Measurements from ENCODE around the gene ARPC2. TPM values are rescaled to one million over a fixed set of nuclear protein-coding genes. Genes with fewer than 3 reads are reported as not detected.
A peak's percentile ranks its signal among the peaks of the same experiment; 100 is the strongest.

ARPC2 gene
- total and polyA plus RNA-seq, 2 experiments from 2014 or later = 312 to 436 TPM

DNA sequence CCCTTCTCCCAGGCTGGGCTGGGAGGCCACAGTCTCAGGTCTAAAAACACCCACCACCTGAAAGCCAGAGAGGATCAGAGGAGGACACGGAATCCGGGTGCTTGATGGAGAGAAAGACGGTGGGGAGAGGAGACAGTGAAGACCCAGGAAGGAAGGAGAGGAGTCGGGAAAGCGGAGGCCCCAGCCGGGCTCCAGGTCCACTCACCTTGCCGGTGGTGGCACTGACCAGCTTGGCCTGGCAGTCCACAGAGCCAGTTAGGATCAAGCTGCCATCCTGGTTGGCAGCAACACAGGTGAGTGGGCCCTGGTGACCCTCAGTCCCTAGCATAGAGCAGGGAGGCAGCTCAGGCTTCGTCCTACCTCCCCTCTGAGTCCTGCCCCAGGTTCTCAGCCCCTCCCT is 48.6 kb downstream of the ARPC2 start:
- Histone ChIP-seq H3K4me3 (no peak overlapping the region), H4K20me1 (ENCODE audit: insufficient read depth, poor library complexity, severe bottlenecking) (peaks cover 7% of the 10 kb centered on the region), H3K9me2 (replicated peaks; ENCODE audit: insufficient read depth) (no peaks in the 10 kb centered on the region), H3K27me3 (no peaks in the 10 kb centered on the region), H3K4me2 (no peak overlapping the region), H3K79me2 (peaks cover 32% of the 10 kb centered on the region), H3K27ac (peak overlapping the region; percentile 92), H3K9me3 (ENCODE audit: low read depth) (no peaks in the 10 kb centered on the region), H3K36me3 (replicated peaks; ENCODE audit: insufficient read depth, low read depth) (no peaks in the 10 kb centered on the region), H3K4me1 (ENCODE audit: insufficient read depth) (peaks cover 42% of the 10 kb centered on the region), H2AFZ (no peak overlapping the region)
- TF ChIP-seq EZH2 (IDR thresholded peaks at IDR 0.05; ENCODE audit: borderline replicate concordance) = no peak
- TF ChIP-seq, protein P1, sequence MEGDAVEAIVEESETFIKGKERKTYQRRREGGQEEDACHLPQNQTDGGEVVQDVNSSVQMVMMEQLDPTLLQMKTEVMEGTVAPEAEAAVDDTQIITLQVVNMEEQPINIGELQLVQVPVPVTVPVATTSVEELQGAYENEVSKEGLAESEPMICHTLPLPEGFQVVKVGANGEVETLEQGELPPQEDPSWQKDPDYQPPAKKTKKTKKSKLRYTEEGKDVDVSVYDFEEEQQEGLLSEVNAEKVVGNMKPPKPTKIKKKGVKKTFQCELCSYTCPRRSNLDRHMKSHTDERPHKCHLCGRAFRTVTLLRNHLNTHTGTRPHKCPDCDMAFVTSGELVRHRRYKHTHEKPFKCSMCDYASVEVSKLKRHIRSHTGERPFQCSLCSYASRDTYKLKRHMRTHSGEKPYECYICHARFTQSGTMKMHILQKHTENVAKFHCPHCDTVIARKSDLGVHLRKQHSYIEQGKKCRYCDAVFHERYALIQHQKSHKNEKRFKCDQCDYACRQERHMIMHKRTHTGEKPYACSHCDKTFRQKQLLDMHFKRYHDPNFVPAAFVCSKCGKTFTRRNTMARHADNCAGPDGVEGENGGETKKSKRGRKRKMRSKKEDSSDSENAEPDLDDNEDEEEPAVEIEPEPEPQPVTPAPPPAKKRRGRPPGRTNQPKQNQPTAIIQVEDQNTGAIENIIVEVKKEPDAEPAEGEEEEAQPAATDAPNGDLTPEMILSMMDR (IDR thresholded peaks at IDR 0.05; ENCODE audit: poor library complexity) = no peak
- no peak for TF ChIP-seq EZH2phosphoT487 (IDR thresholded peaks at IDR 0.05; ENCODE audit: low read depth, severe bottlenecking, unreplicated experiment)
- WGBS (ENCODE audit: low lambda C conversion rate, missing lambda C conversion rate) = 98% methylated on average over 8 of the region's 8 CpGs
- no peak for DNase-seq (ENCODE audit: low spot score)

DNA sequence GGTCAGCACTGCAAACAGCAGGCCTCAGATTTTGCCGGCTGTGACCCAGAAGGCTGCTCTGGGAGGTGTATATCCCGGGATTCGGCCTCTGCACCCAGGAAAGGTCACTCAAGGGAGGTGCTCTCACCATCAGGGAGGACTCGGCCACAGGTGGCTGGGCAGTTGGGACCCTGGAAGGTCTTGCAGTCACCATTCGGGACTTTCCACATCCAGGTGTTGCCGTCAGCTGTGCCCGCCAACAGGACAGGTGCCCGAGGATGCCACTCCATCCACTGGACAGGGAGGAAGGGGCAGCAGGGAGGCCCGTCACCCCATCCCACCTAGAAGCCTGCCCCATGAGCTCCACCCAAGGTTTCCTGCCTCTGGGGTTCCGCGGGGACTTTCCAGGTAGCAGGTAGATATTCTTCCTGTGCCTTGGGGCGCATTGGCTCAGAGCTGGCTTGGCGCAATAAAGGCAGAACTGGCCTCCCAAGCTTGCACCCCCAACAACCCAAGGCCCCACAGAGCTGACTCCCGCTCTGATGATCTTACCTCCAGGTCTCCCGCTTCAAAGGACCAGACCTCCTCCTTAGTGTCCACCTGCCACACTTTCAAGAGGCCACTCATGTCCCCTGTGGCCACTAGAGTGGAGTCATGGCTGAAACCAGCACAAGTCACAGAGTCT is 49.5 kb downstream of the ARPC2 start:
- peaks cover 37% of the 10 kb centered on the region for H3K4me1 ChIP-seq (ENCODE audit: insufficient read depth)
- no peak overlapping the region for H3K4me2 ChIP-seq
- H3K4me3 ChIP-seq = no peak overlapping the region
- peaks cover 7% of the 10 kb centered on the region for H4K20me1 ChIP-seq (ENCODE audit: insufficient read depth, poor library complexity, severe bottlenecking)
- H3K27me3 ChIP-seq = no peaks in the 10 kb centered on the region
- peaks cover 40% of the 10 kb centered on the region for H3K79me2 ChIP-seq
- H3K9me2 ChIP-seq (replicated peaks; ENCODE audit: insufficient read depth) = no peaks in the 10 kb centered on the region
- TF ChIP-seq, protein P1 (IDR thresholded peaks at IDR 0.05; ENCODE audit: poor library complexity) = no peak
- TF ChIP-seq EZH2 (IDR thresholded peaks at IDR 0.05; ENCODE audit: borderline replicate concordance) (no peak), EZH2phosphoT487 (IDR thresholded peaks at IDR 0.05; ENCODE audit: low read depth, severe bottlenecking, unreplicated experiment) (no peak)
- no peak overlapping the region for H2AFZ ChIP-seq
- WGBS (ENCODE audit: low lambda C conversion rate, missing lambda C conversion rate) = 95% methylated on average over 15 of the region's 15 CpGs
- DNase-seq (ENCODE audit: low spot score) = peak; percentile 10
- H3K27ac ChIP-seq = no peak overlapping the region
- no peaks in the 10 kb centered on the region for H3K36me3 ChIP-seq (replicated peaks; ENCODE audit: insufficient read depth, low read depth)
- no peaks in the 10 kb centered on the region for H3K9me3 ChIP-seq (ENCODE audit: low read depth)

DNA sequence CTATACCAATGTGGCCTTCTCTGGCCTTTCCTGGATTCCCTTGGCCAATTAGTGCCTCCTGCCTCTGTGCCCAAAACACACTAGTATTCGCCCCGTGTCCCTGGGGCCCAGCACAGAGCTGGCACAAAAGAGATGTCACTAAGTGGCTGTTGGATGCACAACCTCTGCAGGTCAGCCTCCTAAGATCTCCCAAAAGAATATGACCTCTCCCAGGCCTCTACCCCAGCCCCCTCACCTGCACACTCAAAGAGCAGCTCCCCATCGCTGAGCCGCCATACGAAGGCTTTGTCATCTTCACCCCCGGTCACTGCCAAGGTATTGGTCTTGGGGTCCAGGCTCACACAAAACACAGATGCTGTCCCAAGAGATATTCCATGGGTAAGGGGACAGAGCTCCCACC is 50.3 kb downstream of the ARPC2 start:
- Histone ChIP-seq H3K4me2 (no peak overlapping the region), H4K20me1 (ENCODE audit: insufficient read depth, poor library complexity, severe bottlenecking) (peaks cover 7% of the 10 kb centered on the region), H3K4me3 (no peak overlapping the region), H3K9me3 (ENCODE audit: low read depth) (no peaks in the 10 kb centered on the region), H3K4me1 (ENCODE audit: insufficient read depth) (peaks cover 37% of the 10 kb centered on the region), H3K27ac (no peak overlapping the region), H3K79me2 (peaks cover 48% of the 10 kb centered on the region), H3K27me3 (no peaks in the 10 kb centered on the region), H2AFZ (no peak overlapping the region), H3K36me3 (replicated peaks; ENCODE audit: insufficient read depth, low read depth) (no peaks in the 10 kb centered on the region), H3K9me2 (replicated peaks; ENCODE audit: insufficient read depth) (no peaks in the 10 kb centered on the region)
- WGBS (ENCODE audit: low lambda C conversion rate, missing lambda C conversion rate) = 96% methylated on average over 6 of the region's 6 CpGs
- DNase-seq (ENCODE audit: low spot score) = no peak
- TF ChIP-seq EZH2 (IDR thresholded peaks at IDR 0.05; ENCODE audit: borderline replicate concordance) = no peak
- no peak for TF ChIP-seq EZH2phosphoT487 (IDR thresholded peaks at IDR 0.05; ENCODE audit: low read depth, severe bottlenecking, unreplicated experiment)
- TF ChIP-seq, protein P1 (IDR thresholded peaks at IDR 0.05; ENCODE audit: poor library complexity) = no peak

Measured in hepatocyte (in vitro differentiated cells).